GM12892 (cell line): Measurements from ENCODE around the gene NXF1.

Experiments
- POLR2A ChIP-seq: IDR thresholded peaks from 2 replicates; pipeline ENCODE4 v1.6.1; 2011; ENCODE audit warnings: low read depth, low read length, control low read depth
- POLR2AphosphoS5 ChIP-seq: IDR thresholded peaks from 2 replicates; pipeline ENCODE4 v1.6.1; 2011; ENCODE audit warnings: low read depth, low read length, control low read depth

DNA sequence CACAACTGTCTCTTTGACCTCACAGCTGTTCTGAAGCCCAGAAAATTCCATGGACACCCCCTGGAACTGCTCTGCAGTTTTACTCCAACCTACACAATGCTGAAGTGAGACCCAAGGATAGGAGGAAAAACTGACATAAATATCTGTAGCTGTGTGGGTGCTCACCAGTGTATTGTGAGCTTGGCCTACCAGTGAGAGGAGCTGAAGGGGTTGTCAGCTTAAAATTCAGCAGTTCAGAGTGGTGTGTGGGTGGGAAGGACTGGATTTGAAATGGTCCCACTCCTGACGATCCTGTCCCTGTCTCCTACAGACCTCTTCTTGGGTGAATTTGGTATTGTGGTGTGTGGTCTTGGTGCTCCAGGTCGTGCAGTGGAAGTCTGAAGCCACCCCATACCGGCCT is 15.7 kb downstream of the NXF1 start:
- TF ChIP-seq POLR2A (peak; percentile 15; the same call in 1 of the 2 replicates), POLR2AphosphoS5 (no peak; the same call in 1 of the 2 replicates)
